ENCODE data around the gene TENT5C. TPM values are rescaled to one million over a fixed set of nuclear protein-coding genes. Genes with fewer than 3 reads are reported as not detected.

The TENT5C gene
- total and polyA plus RNA-seq, 9 of the 15 experiments (the other 6 are each of a cell fraction or from before 2014, with no cell fraction given) = 1.8 to 7.7 (median 4.0) TPM

DNA sequence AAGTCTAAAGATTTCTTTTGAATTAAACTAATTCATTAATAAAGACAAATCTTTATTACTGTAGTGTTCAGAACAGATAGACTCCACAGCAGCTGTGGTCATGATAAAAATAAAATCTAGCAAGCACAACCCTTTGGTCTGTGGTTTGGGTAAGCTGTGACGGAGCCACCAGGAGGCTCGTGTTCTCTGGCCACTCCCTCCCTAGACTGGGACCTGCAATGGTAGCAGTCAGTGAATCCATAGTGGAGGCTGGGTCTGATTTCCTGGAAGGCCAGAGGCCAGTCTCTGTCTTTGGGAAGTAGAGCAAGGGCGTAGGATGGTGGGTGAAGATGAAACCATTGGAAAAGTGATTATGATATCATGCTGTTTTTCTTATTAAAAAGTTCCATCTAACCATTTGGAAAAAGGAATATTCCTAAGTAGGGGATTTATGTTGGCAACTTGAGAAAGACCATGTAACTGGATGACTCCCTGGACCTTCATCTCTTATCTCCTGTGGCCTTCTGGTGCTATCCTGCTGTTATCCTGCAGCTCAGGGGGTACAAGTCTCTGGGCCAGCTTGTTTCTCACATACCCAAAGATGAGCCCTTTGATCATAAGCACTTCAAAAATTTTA lies 39.0 kb downstream of the TENT5C start (continued):
- no peak for TF ChIP-seq YBX1 (IDR thresholded peaks at IDR 0.05)
- TF ChIP-seq MCM5 (IDR thresholded peaks at IDR 0.05; ENCODE audit: low read depth) = no peak
- TF ChIP-seq EP300 (IDR thresholded peaks at IDR 0.05; ENCODE audit: low read length) = peak; percentile 86
- no peak for TF ChIP-seq ASH1L (IDR thresholded peaks at IDR 0.05; ENCODE audit: borderline replicate concordance, low read depth, partially characterized antibody)
- TF ChIP-seq SETDB1 (IDR thresholded peaks at IDR 0.05; ENCODE audit: low read length) = no peak
- no peak for TF ChIP-seq SAFB2 (IDR thresholded peaks at IDR 0.05; ENCODE audit: borderline replicate concordance, low read depth, low read length, severe bottlenecking)
- TF ChIP-seq CHD4 (IDR thresholded peaks at IDR 0.05; ENCODE audit: insufficient read depth, insufficient replicate concordance, low read depth, low read length, poor library complexity, severe bottlenecking) = no peak
- TF ChIP-seq, protein P1, sequence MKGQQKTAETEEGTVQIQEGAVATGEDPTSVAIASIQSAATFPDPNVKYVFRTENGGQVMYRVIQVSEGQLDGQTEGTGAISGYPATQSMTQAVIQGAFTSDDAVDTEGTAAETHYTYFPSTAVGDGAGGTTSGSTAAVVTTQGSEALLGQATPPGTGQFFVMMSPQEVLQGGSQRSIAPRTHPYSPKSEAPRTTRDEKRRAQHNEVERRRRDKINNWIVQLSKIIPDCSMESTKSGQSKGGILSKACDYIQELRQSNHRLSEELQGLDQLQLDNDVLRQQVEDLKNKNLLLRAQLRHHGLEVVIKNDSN (CRISPR knock-in tag; IDR thresholded peaks at IDR 0.05) = no peak
- no peak for TF ChIP-seq ZBTB8A (IDR thresholded peaks at IDR 0.05; ENCODE audit: partially characterized antibody)
- no peak; the same call in 1 of the 2 replicates for TF ChIP-seq ZNF696 (CRISPR knock-in tag; conservative IDR thresholded peaks at IDR 0.05)
- TF ChIP-seq NR2C1 (IDR thresholded peaks at IDR 0.05) = no peak
- TF ChIP-seq NR2C1 (tag; IDR thresholded peaks at IDR 0.05) = 0 out of 2 replicates have a peak, but pooled peaks have one; percentile 21
- TF ChIP-seq ZNF77 (CRISPR knock-in tag; IDR thresholded peaks at IDR 0.05) = no peak
- TF ChIP-seq, protein P2, sequence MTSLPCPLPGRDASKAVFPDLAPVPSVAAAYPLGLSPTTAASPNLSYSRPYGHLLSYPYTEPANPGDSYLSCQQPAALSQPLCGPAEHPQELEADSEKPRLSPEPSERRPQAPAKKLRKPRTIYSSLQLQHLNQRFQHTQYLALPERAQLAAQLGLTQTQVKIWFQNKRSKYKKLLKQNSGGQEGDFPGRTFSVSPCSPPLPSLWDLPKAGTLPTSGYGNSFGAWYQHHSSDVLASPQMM (CRISPR knock-in tag; IDR thresholded peaks at IDR 0.05) = no peak
- TF ChIP-seq, protein P3, sequence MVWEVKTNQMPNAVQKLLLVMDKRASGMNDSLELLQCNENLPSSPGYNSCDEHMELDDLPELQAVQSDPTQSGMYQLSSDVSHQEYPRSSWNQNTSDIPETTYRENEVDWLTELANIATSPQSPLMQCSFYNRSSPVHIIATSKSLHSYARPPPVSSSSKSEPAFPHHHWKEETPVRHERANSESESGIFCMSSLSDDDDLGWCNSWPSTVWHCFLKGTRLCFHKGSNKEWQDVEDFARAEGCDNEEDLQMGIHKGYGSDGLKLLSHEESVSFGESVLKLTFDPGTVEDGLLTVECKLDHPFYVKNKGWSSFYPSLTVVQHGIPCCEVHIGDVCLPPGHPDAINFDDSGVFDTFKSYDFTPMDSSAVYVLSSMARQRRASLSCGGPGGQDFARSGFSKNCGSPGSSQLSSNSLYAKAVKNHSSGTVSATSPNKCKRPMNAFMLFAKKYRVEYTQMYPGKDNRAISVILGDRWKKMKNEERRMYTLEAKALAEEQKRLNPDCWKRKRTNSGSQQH (CRISPR knock-in tag; IDR thresholded peaks at IDR 0.05) = no peak
- TF ChIP-seq MED1 (CRISPR knock-in tag; IDR thresholded peaks at IDR 0.05; ENCODE audit: borderline replicate concordance) = no peak
- no peak for TF ChIP-seq TSC22D4 (tag; IDR thresholded peaks at IDR 0.05)
- no peak for TF ChIP-seq BACH1 (tag; IDR thresholded peaks at IDR 0.05)
- peak; percentile 23; the same call in 1 of the 2 replicates for TF ChIP-seq GATAD2B (IDR thresholded peaks at IDR 0.05; ENCODE audit: borderline replicate concordance)
- peak; percentile 78 for TF ChIP-seq KLF16 (IDR thresholded peaks at IDR 0.05)
- peak; percentile 96 for TF ChIP-seq CCNT2 (IDR thresholded peaks at IDR 0.05; ENCODE audit: borderline replicate concordance, extremely low read depth, insufficient read length, low read depth, low read length)
- TF ChIP-seq, protein P4, sequence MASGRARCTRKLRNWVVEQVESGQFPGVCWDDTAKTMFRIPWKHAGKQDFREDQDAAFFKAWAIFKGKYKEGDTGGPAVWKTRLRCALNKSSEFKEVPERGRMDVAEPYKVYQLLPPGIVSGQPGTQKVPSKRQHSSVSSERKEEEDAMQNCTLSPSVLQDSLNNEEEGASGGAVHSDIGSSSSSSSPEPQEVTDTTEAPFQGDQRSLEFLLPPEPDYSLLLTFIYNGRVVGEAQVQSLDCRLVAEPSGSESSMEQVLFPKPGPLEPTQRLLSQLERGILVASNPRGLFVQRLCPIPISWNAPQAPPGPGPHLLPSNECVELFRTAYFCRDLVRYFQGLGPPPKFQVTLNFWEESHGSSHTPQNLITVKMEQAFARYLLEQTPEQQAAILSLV (tag; IDR thresholded peaks at IDR 0.05) = no peak
- TF ChIP-seq HDAC2 (IDR thresholded peaks at IDR 0.05) = peak; percentile 85
- no peak for TF ChIP-seq PPARD (CRISPR knock-in tag; IDR thresholded peaks at IDR 0.05)
- no peak for TF ChIP-seq PRPF4 (IDR thresholded peaks at IDR 0.05; ENCODE audit: insufficient read depth, low read depth, low read length, poor library complexity, severe bottlenecking)

Measured in K562 (cell line).